A673 (cell line): ENCODE data around the gene ATP10A. TPM values are rescaled to one million over a fixed set of nuclear protein-coding genes. Genes with fewer than 3 reads are reported as not detected.

ENCODE experiments used
- BruUV-seq: library from RNA; stranded (reverse); fragments of 400-500 nt; replicated peaks from 2 replicates; lab custom pipeline; 2021; lab: Mats Ljungman, UMichigan
- CTCF ChIA-PET: fragments of 300-600 bp; sonication (Branson Sonifier 250); formaldehyde crosslinking; loops from one replicate; lab custom pipeline; 2022; ENCODE audit warnings: antibody characterized with exemption; lab: Charles Lee
- POLR2A ChIA-PET: fragments of 300-600 bp; sonication (Branson Sonifier 250); formaldehyde crosslinking; loops from one replicate; lab custom pipeline; 2022; ENCODE audit warnings: antibody characterized with exemption; ENCODE audit not compliant: low non-redundant PET; lab: Charles Lee
- DNase-seq: peaks from one replicate; pipeline ENCODE4 v3.0.0-alpha.2; 2015; ENCODE audit warnings: low spot score
- H3K27ac ChIP-seq: fragments of 200-600 bp; sonication (generic); 2 replicates; pipeline ENCODE4 v1.5.1; 2016; ENCODE audit warnings: mixed run types, low read depth, mild to moderate bottlenecking, mixed read lengths, antibody characterized with exemption, low read length; ENCODE audit not compliant: poor library complexity, severe bottlenecking
- H3K27me3 ChIP-seq: fragments of 200-600 bp; sonication (generic); replicated peaks from 2 replicates; pipeline ENCODE4 v1.6.1; 2017; ENCODE audit warnings: mixed run types, low read depth, mild to moderate bottlenecking, mixed read lengths, antibody characterized with exemption, low read length; ENCODE audit not compliant: insufficient read depth, poor library complexity
- H3K36me3 ChIP-seq: fragments of 200-600 bp; sonication (generic); 2 replicates; pipeline ENCODE4 v1.6.1; 2016; ENCODE audit warnings: mixed run types, mild to moderate bottlenecking, mixed read lengths, antibody characterized with exemption, low read length; ENCODE audit not compliant: insufficient read depth, poor library complexity, severe bottlenecking
- H3K4me1 ChIP-seq: fragments of 200-600 bp; sonication (generic); 2 replicates; pipeline ENCODE4 v1.6.1; 2017; ENCODE audit warnings: mixed run types, mild to moderate bottlenecking, mixed read lengths, antibody characterized with exemption, low read length; ENCODE audit not compliant: insufficient read depth, poor library complexity, severe bottlenecking
- H3K4me3 ChIP-seq: fragments of 200-600 bp; sonication (generic); 2 replicates; pipeline ENCODE4 v1.5.1; 2016; ENCODE audit warnings: low read depth, mixed run types, mild to moderate bottlenecking, mixed read lengths, low read length; ENCODE audit not compliant: poor library complexity, severe bottlenecking
- H3K9me3 ChIP-seq: fragments of 200-600 bp; sonication (generic); 2 replicates; pipeline ENCODE4 v1.6.1; 2016; ENCODE audit warnings: mixed run types, low read depth, mild to moderate bottlenecking, mixed read lengths, antibody characterized with exemption, low read length; ENCODE audit not compliant: poor library complexity, severe bottlenecking
- CTCF ChIP-seq: fragments of 300-800, 200-600 bp; sonication (generic); conservative IDR thresholded peaks from 2 replicates; pipeline ENCODE4 v1.5.1; 2017; ENCODE audit warnings: low read depth, mild to moderate bottlenecking, antibody characterized with exemption, low read length, moderate library complexity, mixed read lengths
- EZH2 ChIP-seq: fragments of 200-600 bp; sonication (generic); IDR thresholded peaks from 2 replicates; pipeline ENCODE4 v1.6.1; 2017; ENCODE audit warnings: borderline replicate concordance, low read depth, mild to moderate bottlenecking, mixed read lengths, antibody characterized with exemption, low read length; ENCODE audit not compliant: poor library complexity, severe bottlenecking
- intact Hi-C: fragments of 100-400 bp; cut with micrococcal nuclease; formaldehyde crosslinking; loops from one replicate; pipeline ENCODE4 v1.10.0; 2022; ENCODE audit not compliant: unreplicated experiment
- total RNA-seq: library from RNA; stranded (reverse); gene quantifications from 2 replicates; pipeline ENCODE4 v1.2.3, GENCODE V29; 2021

Gene ATP10A
- total RNA-seq, 1 experiment from 2014 or later: not detected

GRCh38 chr15:25786040-25786439 lies 77.1 kb downstream of the ATP10A start:
- no peak for TF ChIP-seq CTCF
- TF ChIP-seq EZH2: no peak
- Histone ChIP-seq H3K9me3 (peaks cover 13% of the 10 kb centered on the region), H3K27ac (no peak overlapping the region), H3K4me1 (no peaks in the 10 kb centered on the region), H3K27me3 (no peaks in the 10 kb centered on the region), H3K4me3 (no peak overlapping the region), H3K36me3 (no peaks in the 10 kb centered on the region)
- ChIA-PET POLR2A (no interaction called here), CTCF (no interaction called here)
- no TSS peak for BruUV-seq
- intact Hi-C loops: no loop called here
- DNase-seq: no peak

- Histone ChIP-seq H3K36me3 (no peaks in the 10 kb centered on the region), H3K4me1 (no peaks in the 10 kb centered on the region), H3K9me3 (peaks cover 13% of the 10 kb centered on the region), H3K4me3 (no peak overlapping the region), H3K27ac (no peak overlapping the region), H3K27me3 (no peaks in the 10 kb centered on the region)
- intact Hi-C loops: no loop called here
- POLR2A ChIA-PET: no interaction called here
- CTCF ChIA-PET: no interaction called here
- DNase-seq: no peak
- BruUV-seq: no TSS peak
- TF ChIP-seq CTCF (no peak), EZH2 (no peak)
Measured at GRCh38 chr15:25785641-25786025, 77.5 kb downstream of the ATP10A start.

GRCh38 chr15:25784876-25785640 lies 78.1 kb downstream of the ATP10A start:
- ChIA-PET POLR2A (no interaction called here), CTCF (no interaction called here)
- TF ChIP-seq CTCF: no peak
- no peak for TF ChIP-seq EZH2
- no peaks in the 10 kb centered on the region for H3K27me3 ChIP-seq
- intact Hi-C loops: no loop called here
- no peaks in the 10 kb centered on the region for H3K4me1 ChIP-seq
- DNase-seq: no peak
- H3K36me3 ChIP-seq: no peaks in the 10 kb centered on the region
- no peak overlapping the region for H3K27ac ChIP-seq
- no TSS peak for BruUV-seq
- peaks cover 16% of the 10 kb centered on the region for H3K9me3 ChIP-seq
- H3K4me3 ChIP-seq: no peak overlapping the region
